ENCODE data around the gene CHN2.

CHN2 gene

GRCh38 chr7:29494350-29494749 lies 299.8 kb downstream of the CHN2 start:
- TF ChIP-seq CTCF (conservative IDR thresholded peaks at IDR 0.05; ENCODE audit: low read depth, low read length) = no peak
- DNase-seq (ENCODE audit: low read depth) = peak; percentile 46

DNA sequence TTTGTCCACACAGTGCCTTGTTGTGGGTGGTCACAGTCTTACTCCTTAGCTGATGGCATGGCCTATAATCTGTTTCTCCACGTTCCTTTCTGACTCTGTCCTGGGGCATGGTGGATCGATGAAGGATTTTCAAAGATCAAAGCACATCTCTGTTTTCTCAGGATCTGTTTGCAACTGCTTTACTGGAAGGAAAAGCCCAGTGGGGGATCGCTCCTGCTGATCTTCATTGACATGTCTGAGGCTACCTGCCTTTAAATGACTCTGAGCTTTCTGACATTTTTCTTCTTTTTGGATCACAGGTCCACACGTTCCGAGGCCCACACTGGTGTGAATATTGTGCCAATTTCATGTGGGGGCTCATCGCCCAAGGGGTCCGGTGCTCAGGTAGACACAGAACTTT lies 301.1 kb downstream of the CHN2 start:
- H3K4me3 ChIP-seq (ENCODE audit: low read length) = no peak overlapping the region
- no peak for TF ChIP-seq CTCF (conservative IDR thresholded peaks at IDR 0.05; ENCODE audit: low read depth, low read length)
- DNase-seq (ENCODE audit: low read depth) = no peak

More at GRCh38 chr7:29494350-29494749, 299.8 kb downstream of the CHN2 start:
- H3K4me3 ChIP-seq (ENCODE audit: low read length) = no peak overlapping the region

DNA sequence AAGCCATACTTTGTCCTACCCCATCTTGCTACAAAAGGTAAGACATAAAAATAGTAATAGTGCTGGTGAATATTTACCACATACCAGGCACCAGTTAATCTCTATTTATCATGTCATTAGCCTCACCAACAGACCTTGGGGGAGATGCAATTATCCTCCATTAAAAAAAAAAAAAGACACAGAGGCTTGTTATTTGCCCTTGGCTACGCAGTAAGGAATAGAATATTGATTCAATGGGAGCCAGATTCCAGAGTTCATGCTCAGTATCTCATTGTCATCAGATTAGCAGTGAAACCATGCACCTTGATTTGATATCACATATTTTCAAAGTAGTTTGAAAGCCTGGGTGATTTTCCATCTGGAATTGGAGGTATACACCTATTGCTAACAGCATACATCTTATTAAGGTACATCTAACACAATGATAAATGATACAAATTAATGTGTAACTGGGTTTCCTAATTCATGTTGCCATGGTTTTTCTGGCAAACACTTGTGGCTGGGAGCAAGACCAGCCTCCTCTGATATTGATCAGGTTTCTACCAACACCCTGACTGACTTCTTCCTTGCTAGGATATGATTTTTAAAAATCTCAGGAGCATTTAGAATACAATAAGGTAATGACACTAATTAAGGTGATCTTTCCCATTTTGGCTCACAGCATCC lies 301.9 kb downstream of the CHN2 start:
- no peak for DNase-seq (ENCODE audit: low read depth)
- TF ChIP-seq CTCF (conservative IDR thresholded peaks at IDR 0.05; ENCODE audit: low read depth, low read length) = no peak
- H3K4me3 ChIP-seq (ENCODE audit: low read length) = no peak overlapping the region

- H3K4me3 ChIP-seq (ENCODE audit: low read length) = no peak overlapping the region
- DNase-seq (ENCODE audit: low read depth) = no peak
- TF ChIP-seq CTCF (conservative IDR thresholded peaks at IDR 0.05; ENCODE audit: low read depth, low read length) = no peak
Observed at GRCh38 chr7:29499932-29500331, 305.4 kb downstream of the CHN2 start.

DNA sequence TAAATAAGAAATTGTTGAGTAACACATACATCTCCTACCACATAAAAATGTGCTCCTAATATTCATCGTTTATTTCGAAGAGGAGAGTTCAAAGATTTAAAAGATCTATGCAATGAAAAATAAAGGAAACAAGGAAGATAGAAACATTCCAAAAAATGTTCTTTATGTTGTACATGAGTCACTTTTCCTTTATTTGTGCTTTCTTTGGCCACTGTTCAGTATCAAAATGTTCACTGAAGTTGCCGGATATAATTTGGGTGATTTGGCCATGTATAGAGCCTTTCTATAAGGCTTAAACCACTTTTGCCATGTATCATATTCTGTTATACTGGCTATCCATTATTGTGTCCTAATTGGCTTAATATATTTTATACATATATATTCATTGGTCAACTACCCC lies 306.1 kb downstream of the CHN2 start:
- no peak overlapping the region for H3K4me3 ChIP-seq (ENCODE audit: low read length)
- no peak for TF ChIP-seq CTCF (conservative IDR thresholded peaks at IDR 0.05; ENCODE audit: low read depth, low read length)
- no peak for DNase-seq (ENCODE audit: low read depth)

GRCh38 chr7:29502133-29502532 lies 307.6 kb downstream of the CHN2 start:
- TF ChIP-seq CTCF (conservative IDR thresholded peaks at IDR 0.05; ENCODE audit: low read depth, low read length) = no peak
- no peak overlapping the region for H3K4me3 ChIP-seq (ENCODE audit: low read length)
- no peak for DNase-seq (ENCODE audit: low read depth)

DNA sequence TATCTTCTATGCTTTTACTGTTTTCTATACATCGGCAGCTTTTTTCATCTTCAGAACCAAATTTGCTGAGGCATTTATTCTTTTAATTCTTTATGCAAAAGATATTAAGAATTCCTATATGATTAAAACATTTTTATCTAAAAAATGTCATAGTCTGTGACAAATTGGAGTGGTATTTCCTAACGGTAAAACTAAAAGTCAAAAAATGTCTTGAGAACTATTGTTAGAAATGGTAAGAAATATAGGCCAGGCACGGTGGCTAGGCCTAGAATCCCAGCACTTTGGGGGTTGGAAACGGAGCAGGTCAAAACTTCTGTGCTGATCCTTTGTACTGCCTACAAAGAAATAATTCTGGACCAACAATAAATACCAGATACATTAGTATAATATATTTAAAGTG lies 311.4 kb downstream of the CHN2 start:
- DNase-seq (ENCODE audit: low read depth) = no peak
- TF ChIP-seq CTCF (conservative IDR thresholded peaks at IDR 0.05; ENCODE audit: low read depth, low read length) = no peak
- no peak overlapping the region for H3K4me3 ChIP-seq (ENCODE audit: low read length)
